Endothelial cell (in vitro differentiated cells): Measurements from ENCODE around the gene EME1. TPM values are rescaled to one million over a fixed set of nuclear protein-coding genes. Genes with fewer than 3 reads are reported as not detected.
A peak's percentile ranks its signal among the peaks of the same experiment; 100 is the strongest.
"Not testable (repeated sequence)": the region's sequence is repeated elsewhere in the genome, so short reads cannot be mapped to it uniquely, and the experiment has no call there.

Experiments
- DNase-seq: peaks from one replicate; pipeline ENCODE4 v3.0.0; 2021; ENCODE audit warnings: low spot score
- H3K27ac Mint-ChIP-seq: one replicate; pipeline ENCODE4 v1.8.0; 2021; ENCODE audit warnings: mixed read lengths, inconsistent platforms; ENCODE audit not compliant: unreplicated experiment
- H3K27me3 Mint-ChIP-seq: one replicate; pipeline ENCODE4 v1.8.0; 2021; ENCODE audit warnings: mild to moderate bottlenecking, moderate library complexity, mixed read lengths, inconsistent platforms; ENCODE audit not compliant: unreplicated experiment
- H3K36me3 Mint-ChIP-seq: one replicate; pipeline ENCODE4 v1.8.0; 2021; ENCODE audit warnings: mild to moderate bottlenecking, low read depth, mixed read lengths, inconsistent platforms; ENCODE audit not compliant: unreplicated experiment
- H3K4me1 Mint-ChIP-seq: one replicate; pipeline ENCODE4 v1.8.0; 2021; ENCODE audit warnings: mild to moderate bottlenecking, mixed read lengths, inconsistent platforms; ENCODE audit not compliant: unreplicated experiment
- H3K4me3 Mint-ChIP-seq: one replicate; pipeline ENCODE4 v1.8.0; 2021; ENCODE audit warnings: mild to moderate bottlenecking, mixed read lengths, inconsistent platforms; ENCODE audit not compliant: unreplicated experiment
- H3K9me3 Mint-ChIP-seq: one replicate; pipeline ENCODE4 v1.8.0; 2021; ENCODE audit warnings: mixed read lengths, inconsistent platforms; ENCODE audit not compliant: unreplicated experiment
- CTCF ChIP-seq: fragments of 200-600 bp; sonication (generic); IDR thresholded peaks from one replicate; pipeline ENCODE4 v1.5.0; 2021; ENCODE audit warnings: antibody characterized with exemption; ENCODE audit not compliant: unreplicated experiment
- total RNA-seq: library from RNA; stranded (reverse); fragmentation: NEBNext Ultra II Directional; extraction: Animal tissue kit (Norgen Biotek cat#: 25700); gene quantifications from one replicate; pipeline ENCODE4 v1.2.1, GENCODE V29; 2021; ENCODE audit not compliant: unreplicated experiment

The EME1 gene
- total RNA-seq, 1 donor from 2014 or later: 6.1 TPM

DNA sequence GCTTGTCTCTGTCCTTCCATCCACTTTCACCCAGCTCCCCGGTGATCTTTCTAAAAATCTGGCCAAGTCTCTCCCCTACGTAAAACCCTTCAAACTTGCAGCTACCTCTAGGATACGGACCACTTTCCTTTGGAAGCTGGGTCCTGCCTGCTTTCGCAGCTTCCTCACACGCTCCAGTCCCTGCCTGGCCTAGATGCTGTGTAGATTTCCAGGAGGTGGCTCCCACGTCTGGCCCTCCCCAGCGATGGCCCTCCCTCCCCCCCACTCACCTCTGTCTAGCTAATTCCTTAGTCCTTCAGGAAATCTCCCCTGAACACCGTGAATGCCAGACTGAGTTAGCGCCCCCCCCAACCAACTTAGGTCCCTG lies 24.9 kb downstream of the EME1 start:
- no peak for TF ChIP-seq CTCF
- Mint-ChIP-seq H3K4me3 (peak overlapping the region; percentile 89), H3K27ac (peak overlapping the region; percentile 59)

DNA sequence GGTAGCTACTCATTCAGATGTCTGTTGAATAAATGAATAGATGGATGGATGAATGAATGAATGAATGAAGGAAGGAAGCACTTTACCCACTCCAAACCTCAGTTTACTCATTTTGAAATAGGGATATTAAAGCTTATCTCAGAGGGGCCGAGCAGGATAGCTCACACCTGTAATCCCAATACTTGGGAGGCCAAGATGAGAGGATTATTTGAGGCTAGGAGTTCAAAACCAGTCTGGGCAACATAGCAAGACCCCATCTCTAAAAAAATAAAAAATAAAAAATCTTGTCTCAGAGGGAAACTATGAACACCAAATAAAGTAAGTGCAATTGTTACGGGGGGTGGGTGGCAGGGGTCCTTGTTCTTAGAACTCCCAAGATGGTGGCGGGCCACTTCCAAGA lies 25.6 kb downstream of the EME1 start:
- DNase-seq, H3K27ac Mint-ChIP-seq, H3K36me3 Mint-ChIP-seq, H3K9me3 Mint-ChIP-seq: not testable (repeated sequence)
- Mint-ChIP-seq H3K4me1 (peaks cover 13% of the 10 kb centered on the region), H3K27me3 (peaks cover 12% of the 10 kb centered on the region), H3K4me3 (peak overlapping the region; percentile 72)

More for the DNA sequence above, 24.9 kb downstream of the EME1 start:
- DNase-seq: no peak
- Mint-ChIP-seq H3K36me3 (peaks cover 16% of the 10 kb centered on the region), H3K27me3 (peaks cover 12% of the 10 kb centered on the region), H3K9me3 (no peaks in the 10 kb centered on the region), H3K4me1 (peaks cover 13% of the 10 kb centered on the region)

GRCh38 chr17:50399591-50399990 lies 26.6 kb downstream of the EME1 start:
- H3K4me3 Mint-ChIP-seq, H3K9me3 Mint-ChIP-seq, H3K27ac Mint-ChIP-seq, DNase-seq, H3K36me3 Mint-ChIP-seq: not testable (repeated sequence)
- Mint-ChIP-seq H3K4me1 (peaks cover 18% of the 10 kb centered on the region), H3K27me3 (peaks cover 12% of the 10 kb centered on the region)

- not testable (repeated sequence) for H3K27me3 Mint-ChIP-seq, H3K9me3 Mint-ChIP-seq, DNase-seq, H3K4me3 Mint-ChIP-seq, H3K27ac Mint-ChIP-seq, H3K4me1 Mint-ChIP-seq, H3K36me3 Mint-ChIP-seq
Measured at GRCh38 chr17:50405351-50405750, 32.3 kb downstream of the EME1 start.

- TF ChIP-seq CTCF: no peak
- DNase-seq: no peak
- Mint-ChIP-seq H3K27me3 (no peaks in the 10 kb centered on the region), H3K4me3 (no peak overlapping the region), H3K9me3 (no peaks in the 10 kb centered on the region), H3K27ac (no peak overlapping the region), H3K4me1 (peaks cover 5% of the 10 kb centered on the region), H3K36me3 (no peaks in the 10 kb centered on the region)
Measured at GRCh38 chr17:50406578-50406977, 33.5 kb downstream of the EME1 start.

- Mint-ChIP-seq H3K4me3 (no peak overlapping the region), H3K9me3 (no peaks in the 10 kb centered on the region), H3K4me1 (peaks cover 5% of the 10 kb centered on the region), H3K27ac (no peak overlapping the region), H3K36me3 (peaks cover 4% of the 10 kb centered on the region), H3K27me3 (no peaks in the 10 kb centered on the region)
- DNase-seq: no peak
- TF ChIP-seq CTCF: no peak
Measured at GRCh38 chr17:50407921-50408320, 34.9 kb downstream of the EME1 start.
